ENCODE data around the gene ATP2C1. TPM values are rescaled to one million over a fixed set of nuclear protein-coding genes. Genes with fewer than 3 reads are reported as not detected.

The ATP2C1 gene
- total and polyA plus RNA-seq, 2 donors (not counting 3 experiments of a cell fraction or from before 2014, with no cell fraction given), result 50.1 to 73.3 TPM

- Histone ChIP-seq H3K9ac (replicated peaks; ENCODE audit: extremely low read depth, insufficient read depth, low read length) (no peak overlapping the region), H3K4me3 (replicated peaks in 1 of 3; ENCODE audit: insufficient read depth in 1 of 3, low read depth in 1 of 3, low read length in 3 of 3) (no peak overlapping the region), H3K4me1 (ENCODE audit: control insufficient read depth, extremely low read depth, insufficient read depth, low read length) (no peaks in the 10 kb centered on the region), H2AFZ (ENCODE audit: low read depth, low read length) (no peak overlapping the region), H3K4me2 (ENCODE audit: insufficient read depth, low read length) (no peak overlapping the region), H4K20me1 (replicated peaks; ENCODE audit: control insufficient read depth, extremely low read depth, insufficient read depth, low read length) (no peaks in the 10 kb centered on the region), H3K27ac (ENCODE audit: insufficient read depth, low read depth, low read length) (no peak overlapping the region), H3K79me2 (ENCODE audit: control insufficient read depth, insufficient read depth, low read length) (no peaks in the 10 kb centered on the region), H3K9me3 (replicated peaks; ENCODE audit: control insufficient read depth, insufficient read depth, low read length) (no peaks in the 10 kb centered on the region), H3K9me1 (replicated peaks; ENCODE audit: control insufficient read depth, extremely low read depth, insufficient read depth, low read length) (no peaks in the 10 kb centered on the region), H3K27me3 (ENCODE audit: control insufficient read depth in 2 of 2, insufficient read depth in 2 of 2, low read length in 2 of 2) (no peaks in the 10 kb centered on the region), H3K36me3 (ENCODE audit: control insufficient read depth in 2 of 2, extremely low read depth in 1 of 2, insufficient read depth in 2 of 2, low read length in 2 of 2) (peaks cover 4% of the 10 kb centered on the region in 2 experiments)
- dilution Hi-C loops (cut with MboI; ENCODE audit: extremely low pct_ligation_motif_present, low sequenced_read_pairs) (no loop called here), intact Hi-C loops (cut with micrococcal nuclease) (no loop called here)
- BruUV-seq (replicated peaks), result no TSS peak
- DNase-seq (ENCODE audit: low read depth, low spot score), result no peak
- FAIRE-seq, result no peak
- TF ChIP-seq POLR2A (IDR thresholded peaks at IDR 0.05; ENCODE audit: low read depth, low read length), result no peak
- TF ChIP-seq CTCF (IDR thresholded peaks at IDR 0.05; ENCODE audit: extremely low read depth in 1 of 2, insufficient read depth in 1 of 2, low read depth in 1 of 2, low read length in 2 of 2), result no peak
- no peak for TF ChIP-seq MAX (IDR thresholded peaks at IDR 0.05; ENCODE audit: insufficient read depth, insufficient read length)
- TF ChIP-seq JUN (IDR thresholded peaks at IDR 0.05; ENCODE audit: borderline replicate concordance, insufficient read depth, insufficient read length, low read depth), result no peak
- TF ChIP-seq GATA2 (IDR thresholded peaks at IDR 0.05; ENCODE audit: insufficient read depth, insufficient read length, low read depth, low read length), result no peak
- no peak for TF ChIP-seq EZH2 (IDR thresholded peaks at IDR 0.05; ENCODE audit: borderline replicate concordance, low read depth, low read length, severe bottlenecking)
- no peak for TF ChIP-seq MYC (IDR thresholded peaks at IDR 0.05; ENCODE audit: low read depth, low read length)
- no peak for TF ChIP-seq POLR2AphosphoS5 (IDR thresholded peaks at IDR 0.05; ENCODE audit: insufficient read depth, low read depth, low read length)
- TF ChIP-seq FOS (IDR thresholded peaks at IDR 0.05; ENCODE audit: borderline replicate concordance, insufficient read depth, low read length), result no peak
- ChIA-PET CTCF (interaction anchor here (0.6 to 0.8 kb wide), 2 partner anchors 13 to 19 kb away, joined by 3 read pairs; no protein-coding TSS in a partner anchor), POLR2A (no interaction called here)
Observed at GRCh38 chr3:131007782-131008181, 113.9 kb downstream of the ATP2C1 start.

All from endothelial cell of umbilical vein (primary cell).